ENCODE results near the gene FAM117B.

- TF ChIP-seq REST (IDR thresholded peaks at IDR 0.05; ENCODE audit: insufficient read depth in 1 of 2, low read depth in 2 of 2, low read length in 2 of 2), result no peak
- no peak for TF ChIP-seq POLR2AphosphoS5 (IDR thresholded peaks at IDR 0.05; ENCODE audit: low read depth, low read length)
- no peak for TF ChIP-seq TAF1 (IDR thresholded peaks at IDR 0.05; ENCODE audit: borderline replicate concordance, insufficient read depth, low read length)
- TF ChIP-seq FOXP2 (optimal IDR thresholded peaks at IDR 0.05; ENCODE audit: borderline replicate concordance, extremely low read depth, extremely low read length, insufficient read depth), result no peak
Measured at GRCh38 chr2:202758128-202758527, 123.4 kb downstream of the FAM117B start.

Data from PFSK-1 (cell line).